NCI-H1694 treated with DMSO at 0.1 percent for 48 hours (cell line): ENCODE data around the gene TRAM2.
A peak's percentile ranks its signal among the peaks of the same experiment; 100 is the strongest.

ENCODE experiments used
- DNase-seq: peaks from one replicate; lab custom pipeline; 2025; lab: John Stamatoyannopoulos, UW

Gene TRAM2

GRCh38 chr6:52594221-52594620 lies 17.4 kb upstream of the TRAM2 start:
- peak; percentile 81 for DNase-seq

- no peak for DNase-seq
Observed at GRCh38 chr6:52591832-52592231, 15.0 kb upstream of the TRAM2 start.

- DNase-seq = peak; percentile 37
Observed at GRCh38 chr6:52590152-52590891, 13.5 kb upstream of the TRAM2 start.

GRCh38 chr6:52588710-52589091 lies 11.8 kb upstream of the TRAM2 start:
- DNase-seq = no peak

- peak; percentile 24 for DNase-seq
Observed at GRCh38 chr6:52588087-52588709, 11.3 kb upstream of the TRAM2 start.

- no peak for DNase-seq
Observed at GRCh38 chr6:52587001-52587400, 10.1 kb upstream of the TRAM2 start.

- no peak for DNase-seq
Observed at GRCh38 chr6:52584203-52584602, 7.3 kb upstream of the TRAM2 start.

- no peak for DNase-seq
Observed at GRCh38 chr6:52582996-52583395, 6.1 kb upstream of the TRAM2 start.

- no peak for DNase-seq
Observed at GRCh38 chr6:52582446-52582845, 5.6 kb upstream of the TRAM2 start.

- no peak for DNase-seq
Observed at GRCh38 chr6:52580905-52581304, 4.0 kb upstream of the TRAM2 start.

GRCh38 chr6:52579006-52579660 lies 2.3 kb upstream of the TRAM2 start:
- DNase-seq = no peak

- no peak for DNase-seq
Observed at GRCh38 chr6:52577778-52578463, 1.1 kb upstream of the TRAM2 start.

GRCh38 chr6:52576392-52577021 lies 353 bp downstream of the TRAM2 start:
- DNase-seq = peak; percentile 28

GRCh38 chr6:52576054-52576391 lies 837 bp downstream of the TRAM2 start:
- DNase-seq = no peak

- no peak for DNase-seq
Observed at GRCh38 chr6:52575502-52575892, 1.4 kb downstream of the TRAM2 start.

GRCh38 chr6:52574709-52575501 lies 2.0 kb downstream of the TRAM2 start:
- DNase-seq = no peak

GRCh38 chr6:52573295-52573694 lies 3.6 kb downstream of the TRAM2 start:
- no peak for DNase-seq

- no peak for DNase-seq
Observed at GRCh38 chr6:52572536-52572935, 4.3 kb downstream of the TRAM2 start.

- no peak for DNase-seq
Observed at GRCh38 chr6:52571099-52571755, 5.6 kb downstream of the TRAM2 start.

GRCh38 chr6:52570291-52570700 lies 6.6 kb downstream of the TRAM2 start:
- DNase-seq = no peak

GRCh38 chr6:52568320-52568719 lies 8.5 kb downstream of the TRAM2 start:
- DNase-seq = no peak
